ENCODE data around the gene PRR16.

- TF ChIP-seq CTCF (IDR thresholded peaks at IDR 0.05) = no peak
- no peak for TF ChIP-seq ZFX (IDR thresholded peaks at IDR 0.05; ENCODE audit: borderline replicate concordance)
These were observed 40.0 kb downstream of the PRR16 start for GRCh38 chr5:120504057-120504456.

All from 22Rv1 (cell line).